ENCODE data around the gene TBC1D22A.

The TBC1D22A gene

GRCh38 chr22:47053726-47054141 is 291.3 kb downstream of the TBC1D22A start (continued):
- TF ChIP-seq RARB (CRISPR knock-in tag; IDR thresholded peaks at IDR 0.05) (no peak), ARNTL (CRISPR knock-in tag; IDR thresholded peaks at IDR 0.05; ENCODE audit: borderline replicate concordance, low read depth) (no peak)

GRCh38 chr22:47054231-47055072 is 292.0 kb downstream of the TBC1D22A start:
- TF ChIP-seq CSRNP3 (CRISPR knock-in tag; IDR thresholded peaks at IDR 0.05) (no peak), GLIS3 (CRISPR knock-in tag; IDR thresholded peaks at IDR 0.05) (no peak), CSDC2 (CRISPR knock-in tag; IDR thresholded peaks at IDR 0.05) (no peak), ZNF565 (CRISPR knock-in tag; conservative IDR thresholded peaks at IDR 0.05; ENCODE audit: low read depth) (no peak), ARNTL (CRISPR knock-in tag; IDR thresholded peaks at IDR 0.05; ENCODE audit: borderline replicate concordance, low read depth) (no peak), TOX (CRISPR knock-in tag; IDR thresholded peaks at IDR 0.05; ENCODE audit: borderline replicate concordance) (no peak), PATZ1 (CRISPR knock-in tag; IDR thresholded peaks at IDR 0.05; ENCODE audit: borderline replicate concordance) (no peak), ZFP30 (CRISPR knock-in tag; IDR thresholded peaks at IDR 0.05) (no peak), OSR1 (CRISPR knock-in tag; IDR thresholded peaks at IDR 0.05) (no peak), ZC3H10 (CRISPR knock-in tag; IDR thresholded peaks at IDR 0.05) (no peak), CREB5 (CRISPR knock-in tag; IDR thresholded peaks at IDR 0.05; ENCODE audit: low read depth) (no peak), ZFP3 (CRISPR knock-in tag; IDR thresholded peaks at IDR 0.05) (no peak), ESRRG (CRISPR knock-in tag; IDR thresholded peaks at IDR 0.05) (no peak)
- no peak for ATAC-seq

- ATAC-seq: no peak
- TF ChIP-seq ISL1 (CRISPR knock-in tag; IDR thresholded peaks at IDR 0.05) (no peak), CREB5 (CRISPR knock-in tag; IDR thresholded peaks at IDR 0.05; ENCODE audit: low read depth) (no peak), ZNF8 (CRISPR knock-in tag; IDR thresholded peaks at IDR 0.05) (no peak), ZNF70 (CRISPR knock-in tag; IDR thresholded peaks at IDR 0.05) (no peak), SNAI2 (CRISPR knock-in tag; IDR thresholded peaks at IDR 0.05) (no peak), PPARA (CRISPR knock-in tag; IDR thresholded peaks at IDR 0.05; ENCODE audit: borderline replicate concordance) (no peak), CSDC2 (CRISPR knock-in tag; IDR thresholded peaks at IDR 0.05) (no peak), TSHZ2 (CRISPR knock-in tag; IDR thresholded peaks at IDR 0.05) (no peak), OSR1 (CRISPR knock-in tag; IDR thresholded peaks at IDR 0.05) (no peak), CSRNP3 (CRISPR knock-in tag; IDR thresholded peaks at IDR 0.05) (no peak), PATZ1 (CRISPR knock-in tag; IDR thresholded peaks at IDR 0.05; ENCODE audit: borderline replicate concordance) (no peak), POU6F1 (CRISPR knock-in tag; IDR thresholded peaks at IDR 0.05; ENCODE audit: borderline replicate concordance, low read depth) (no peak), RARB (CRISPR knock-in tag; IDR thresholded peaks at IDR 0.05) (no peak), ARNTL (CRISPR knock-in tag; IDR thresholded peaks at IDR 0.05; ENCODE audit: borderline replicate concordance, low read depth) (no peak), TCF4 (CRISPR knock-in tag; IDR thresholded peaks at IDR 0.05; ENCODE audit: borderline replicate concordance) (no peak), GLIS3 (CRISPR knock-in tag; IDR thresholded peaks at IDR 0.05) (no peak), ZFP30 (CRISPR knock-in tag; IDR thresholded peaks at IDR 0.05) (no peak), ZFP3 (CRISPR knock-in tag; IDR thresholded peaks at IDR 0.05) (no peak)
These were observed 292.6 kb downstream of the TBC1D22A start for GRCh38 chr22:47055073-47055355.
